Measurements from ENCODE around the gene HEPN1.

HEPN1 gene

GRCh38 chr11:124880958-124881357 is 38.1 kb upstream of the HEPN1 start:
- no peak for TF ChIP-seq EZH2phosphoT487 (IDR thresholded peaks at IDR 0.05; ENCODE audit: borderline replicate concordance, low read length)
- no peak for TF ChIP-seq CTCF (IDR thresholded peaks at IDR 0.05; ENCODE audit: low read depth, low read length, poor library complexity, severe bottlenecking)
- H4K20me1 ChIP-seq (ENCODE audit: control insufficient read depth, insufficient read depth, low read depth, low read length) = no peaks in the 10 kb centered on the region
- H3K27ac ChIP-seq (ENCODE audit: low read depth, low read length) = no peak overlapping the region
- H3K4me3 ChIP-seq (ENCODE audit: low read length) = no peak overlapping the region
- H3F3A ChIP-seq (ENCODE audit: control insufficient read depth, insufficient read depth) = no peaks in the 10 kb centered on the region
- H3K27me3 ChIP-seq (ENCODE audit: control insufficient read depth, low read length) = peaks cover 18% of the 10 kb centered on the region
- peaks cover 12% of the 10 kb centered on the region for H3K4me1 ChIP-seq (ENCODE audit: control insufficient read depth, low read length)
- no peaks in the 10 kb centered on the region for H3K9me3 ChIP-seq (ENCODE audit: control insufficient read depth, insufficient read depth, low read length)
- no peaks in the 10 kb centered on the region for H3K36me3 ChIP-seq (ENCODE audit: control insufficient read depth, low read length)
- H3K4me2 ChIP-seq (ENCODE audit: low read length) = no peak overlapping the region
- no peaks in the 10 kb centered on the region for H3K9me2 ChIP-seq (replicated peaks; ENCODE audit: control insufficient read depth, low read length)
- no peaks in the 10 kb centered on the region for H3K79me2 ChIP-seq (ENCODE audit: control insufficient read depth, low read length)

- TF ChIP-seq CTCF (IDR thresholded peaks at IDR 0.05; ENCODE audit: low read depth, low read length, poor library complexity, severe bottlenecking) (no peak), EZH2phosphoT487 (IDR thresholded peaks at IDR 0.05; ENCODE audit: borderline replicate concordance, low read length) (no peak)
- Histone ChIP-seq H3K9me2 (replicated peaks; ENCODE audit: control insufficient read depth, low read length) (no peaks in the 10 kb centered on the region), H3K36me3 (ENCODE audit: control insufficient read depth, low read length) (no peaks in the 10 kb centered on the region), H3K4me1 (ENCODE audit: control insufficient read depth, low read length) (peaks cover 6% of the 10 kb centered on the region), H3K4me3 (ENCODE audit: low read length) (no peak overlapping the region), H3F3A (ENCODE audit: control insufficient read depth, insufficient read depth) (no peaks in the 10 kb centered on the region), H3K9me3 (ENCODE audit: control insufficient read depth, insufficient read depth, low read length) (no peaks in the 10 kb centered on the region), H3K79me2 (ENCODE audit: control insufficient read depth, low read length) (no peaks in the 10 kb centered on the region), H4K20me1 (ENCODE audit: control insufficient read depth, insufficient read depth, low read depth, low read length) (no peaks in the 10 kb centered on the region), H3K4me2 (ENCODE audit: low read length) (no peak overlapping the region), H3K27ac (ENCODE audit: low read depth, low read length) (no peak overlapping the region), H3K27me3 (ENCODE audit: control insufficient read depth, low read length) (peaks cover 14% of the 10 kb centered on the region)
Measured at GRCh38 chr11:124882339-124883071, 36.5 kb upstream of the HEPN1 start.

- Histone ChIP-seq H3K36me3 (ENCODE audit: control insufficient read depth, low read length) (no peaks in the 10 kb centered on the region), H4K20me1 (ENCODE audit: control insufficient read depth, insufficient read depth, low read depth, low read length) (no peaks in the 10 kb centered on the region), H3K27ac (ENCODE audit: low read depth, low read length) (no peak overlapping the region), H3K27me3 (ENCODE audit: control insufficient read depth, low read length) (peaks cover 17% of the 10 kb centered on the region), H3K9me3 (ENCODE audit: control insufficient read depth, insufficient read depth, low read length) (no peaks in the 10 kb centered on the region), H3K4me2 (ENCODE audit: low read length) (no peak overlapping the region), H3K4me1 (ENCODE audit: control insufficient read depth, low read length) (peaks cover 6% of the 10 kb centered on the region), H3K79me2 (ENCODE audit: control insufficient read depth, low read length) (no peaks in the 10 kb centered on the region), H3K4me3 (ENCODE audit: low read length) (no peak overlapping the region), H3F3A (ENCODE audit: control insufficient read depth, insufficient read depth) (no peaks in the 10 kb centered on the region), H3K9me2 (replicated peaks; ENCODE audit: control insufficient read depth, low read length) (no peaks in the 10 kb centered on the region)
- TF ChIP-seq EZH2phosphoT487 (IDR thresholded peaks at IDR 0.05; ENCODE audit: borderline replicate concordance, low read length) = no peak
- no peak for TF ChIP-seq CTCF (IDR thresholded peaks at IDR 0.05; ENCODE audit: low read depth, low read length, poor library complexity, severe bottlenecking)
Measured at GRCh38 chr11:124884340-124884739, 34.7 kb upstream of the HEPN1 start.

Data from DOHH2 (cell line).